Fibroblast of skin of right quadriceps (primary cell): Measurements from ENCODE around the gene ITM2C.

ENCODE experiments used
- DNase-seq: peaks from one replicate; pipeline ENCODE4 v3.0.0-alpha.2; 2013

Gene ITM2C, protein sequence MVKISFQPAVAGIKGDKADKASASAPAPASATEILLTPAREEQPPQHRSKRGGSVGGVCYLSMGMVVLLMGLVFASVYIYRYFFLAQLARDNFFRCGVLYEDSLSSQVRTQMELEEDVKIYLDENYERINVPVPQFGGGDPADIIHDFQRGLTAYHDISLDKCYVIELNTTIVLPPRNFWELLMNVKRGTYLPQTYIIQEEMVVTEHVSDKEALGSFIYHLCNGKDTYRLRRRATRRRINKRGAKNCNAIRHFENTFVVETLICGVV

GRCh38 chr2:230864605-230865306 is at the start of gene ITM2C:
Gene ITM2C, plus strand, starts transcription at chr2:230864942. Its CDS starts 84 bp downstream, at chr2:230865026.
- peak; percentile 72 for DNase-seq

- DNase-seq, result no peak
Observed at GRCh38 chr2:230815088-230815487, 49.7 kb upstream of the ITM2C start.

GRCh38 chr2:230816735-230817134 is 48.0 kb upstream of the ITM2C start:
- DNase-seq, result no peak

GRCh38 chr2:230819433-230819832 is 45.3 kb upstream of the ITM2C start:
- DNase-seq, result no peak

GRCh38 chr2:230821261-230821990 is 43.3 kb upstream of the ITM2C start:
- no peak for DNase-seq

DNA sequence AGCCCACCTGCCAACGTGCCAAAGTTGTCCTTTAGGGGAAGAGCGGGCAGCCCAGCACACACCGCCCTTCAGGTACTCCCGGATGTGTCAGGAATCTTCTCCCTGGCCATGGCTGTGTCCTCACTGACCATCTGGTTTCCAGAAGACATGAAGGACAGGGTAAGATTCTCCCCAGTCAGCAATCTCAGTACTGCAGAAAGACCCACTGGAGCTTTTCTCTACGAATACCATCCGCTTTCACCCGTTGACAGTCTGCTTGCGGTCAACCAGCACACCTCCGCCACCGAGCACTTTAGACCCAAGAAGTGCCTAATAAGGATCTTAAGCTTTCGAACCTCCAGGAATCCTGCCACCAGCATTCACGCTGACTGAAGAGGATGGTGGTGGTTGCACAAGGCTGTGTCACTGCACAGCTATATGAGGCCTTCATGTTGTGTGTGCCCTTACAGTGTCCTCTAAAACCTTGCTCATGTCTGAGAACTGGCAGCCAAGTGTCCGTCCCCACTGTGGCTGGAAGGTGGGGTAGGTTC is 42.7 kb upstream of the ITM2C start:
- no peak for DNase-seq

GRCh38 chr2:230823264-230823964 is 41.3 kb upstream of the ITM2C start:
- DNase-seq, result no peak

GRCh38 chr2:230824406-230824978 is 40.2 kb upstream of the ITM2C start:
- DNase-seq, result peak; percentile 80

- no peak for DNase-seq
Observed at GRCh38 chr2:230825354-230825753, 39.4 kb upstream of the ITM2C start.

GRCh38 chr2:230827774-230828271 is 36.9 kb upstream of the ITM2C start:
- no peak for DNase-seq

DNA sequence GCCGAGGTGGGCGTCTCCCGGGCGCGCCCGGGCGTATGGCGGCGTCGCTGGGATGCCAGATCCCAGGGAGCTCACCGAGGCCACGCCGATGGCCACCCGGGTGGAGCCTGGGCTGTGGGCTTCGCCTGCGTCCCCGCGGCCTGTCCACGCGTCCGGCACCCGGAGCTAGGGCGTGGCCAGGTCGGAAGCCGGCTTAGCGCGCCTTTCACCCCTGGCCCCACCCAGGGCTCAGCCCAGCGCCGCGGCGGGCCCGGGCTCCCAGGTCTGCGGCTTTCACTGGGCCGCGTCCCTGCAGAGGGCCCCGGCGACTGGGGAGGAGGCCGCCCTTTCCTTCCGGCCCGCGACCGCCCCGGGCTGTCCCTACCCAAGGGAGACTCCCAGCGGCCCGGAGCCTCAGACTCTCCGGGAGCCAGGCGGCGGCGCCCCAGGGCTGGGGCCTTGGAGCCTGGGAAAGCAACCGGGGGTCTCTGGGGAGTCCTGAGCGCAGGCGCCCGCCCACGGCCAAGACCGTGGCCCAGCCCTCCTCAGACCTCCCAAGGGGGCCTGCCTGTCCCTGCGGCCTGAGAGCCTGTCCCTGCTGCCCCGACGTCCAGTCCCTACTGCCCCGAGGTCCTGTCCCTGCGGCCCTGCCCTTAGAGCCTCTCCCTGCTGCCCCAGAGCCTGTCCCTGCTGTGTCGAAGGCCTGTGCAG is 36.3 kb upstream of the ITM2C start:
- no peak for DNase-seq

DNA sequence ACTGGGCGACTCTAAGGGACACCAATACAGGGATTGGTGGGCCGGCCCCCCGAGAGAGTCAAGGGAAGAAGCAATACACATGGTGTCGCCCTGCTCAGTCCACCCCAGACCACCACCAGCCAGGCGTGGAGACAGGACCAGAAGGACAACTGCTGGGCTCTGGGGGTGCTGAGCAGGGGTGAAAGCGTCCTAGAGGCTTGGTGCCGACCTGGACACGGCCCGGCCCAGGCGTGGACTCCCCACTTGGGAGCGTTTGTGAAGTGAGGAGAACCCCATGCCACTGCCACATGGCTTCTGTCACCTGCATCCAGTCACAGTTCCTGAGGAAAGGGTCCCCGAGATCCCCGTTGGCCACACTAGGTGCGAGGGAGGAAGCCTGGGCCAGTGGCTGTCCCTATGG is 35.4 kb upstream of the ITM2C start:
- no peak for DNase-seq

GRCh38 chr2:230829959-230830358 is 34.8 kb upstream of the ITM2C start:
- DNase-seq, result no peak

GRCh38 chr2:230830428-230830827 is 34.3 kb upstream of the ITM2C start:
- no peak for DNase-seq

GRCh38 chr2:230840301-230840700 is 24.4 kb upstream of the ITM2C start:
- DNase-seq, result no peak

GRCh38 chr2:230842473-230842872 is 22.3 kb upstream of the ITM2C start:
- no peak for DNase-seq

- no peak for DNase-seq
Observed at GRCh38 chr2:230843132-230843531, 21.6 kb upstream of the ITM2C start.

DNA sequence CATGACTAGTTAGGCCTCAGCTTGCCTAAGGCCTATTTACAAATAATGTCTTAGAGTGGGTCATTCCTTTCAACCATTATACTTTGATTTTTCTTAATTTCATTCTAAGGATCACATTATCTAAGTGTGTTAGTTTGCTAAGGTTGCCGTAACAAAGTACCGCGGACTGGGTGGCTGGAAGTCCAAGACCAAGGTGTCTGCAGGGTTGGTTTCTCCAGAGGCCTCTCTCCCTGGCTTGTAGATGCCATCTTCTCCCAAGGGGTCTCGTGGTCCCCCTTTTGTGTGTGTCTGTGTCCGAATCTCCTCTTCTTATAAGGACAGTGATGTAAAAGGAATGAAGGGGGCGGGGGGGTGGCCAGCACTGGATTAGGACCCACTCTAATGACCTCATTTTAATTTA is 18.4 kb upstream of the ITM2C start:
- DNase-seq, result no peak

DNA sequence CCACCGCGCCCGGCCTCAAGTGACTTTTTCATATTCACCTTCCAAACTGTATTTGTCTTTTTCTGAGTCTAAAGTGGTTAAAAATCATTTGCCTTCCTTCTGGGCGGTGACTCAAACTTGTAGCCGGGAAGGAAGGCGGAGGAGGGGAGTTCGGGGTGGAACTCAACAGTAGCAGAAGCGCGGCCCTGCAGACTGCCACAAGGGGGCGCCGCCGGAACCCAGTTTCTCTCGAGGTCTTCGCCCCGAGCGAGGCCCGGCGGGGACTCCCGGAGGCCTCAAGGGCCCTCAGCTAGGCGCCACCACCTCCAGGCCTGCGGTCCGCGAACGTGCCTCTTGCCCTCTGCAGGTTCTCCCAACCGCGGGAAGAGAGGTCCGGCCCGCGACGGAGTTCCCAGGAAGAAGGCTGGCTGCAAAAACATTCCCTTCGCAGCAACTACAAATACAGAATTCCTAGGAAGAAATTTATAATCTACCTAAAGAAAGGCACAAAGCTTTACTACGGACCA is 16.8 kb upstream of the ITM2C start:
- peak; percentile 81 for DNase-seq

DNA sequence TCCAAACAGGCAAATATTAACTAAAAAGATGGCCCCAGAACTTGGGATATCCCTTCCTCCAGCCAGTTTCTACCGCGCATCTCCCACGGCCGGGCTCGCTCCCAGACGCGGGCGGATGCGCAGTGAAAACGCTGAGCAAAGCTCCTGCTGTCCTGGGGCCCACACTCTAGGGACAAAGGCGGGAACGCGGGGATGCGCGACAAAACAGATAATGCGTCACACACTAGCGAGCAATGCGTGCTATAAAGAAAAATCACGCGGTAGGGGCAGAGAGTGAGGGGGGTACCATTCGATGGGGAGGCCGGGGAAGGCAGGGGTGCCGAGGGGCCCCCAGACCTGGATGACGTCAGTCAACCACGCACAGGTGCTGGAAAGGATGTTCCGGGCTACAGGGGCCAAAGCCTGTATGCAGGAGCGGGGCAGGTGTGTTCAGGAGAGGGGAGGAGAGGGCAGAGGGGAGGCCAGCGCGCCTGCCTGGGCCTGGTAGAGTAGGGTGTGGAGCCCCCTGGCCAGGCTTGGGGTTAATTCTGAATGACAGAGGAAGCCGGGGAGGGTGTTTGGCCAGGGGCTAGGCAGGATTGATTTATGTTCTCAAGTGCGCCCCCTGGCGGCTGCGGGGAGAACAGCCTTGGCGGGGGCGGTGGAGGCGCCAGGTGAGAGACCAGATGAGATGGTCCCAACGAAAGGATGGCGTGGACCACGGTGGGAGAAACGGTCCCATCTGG is 14.9 kb upstream of the ITM2C start:
- DNase-seq, result no peak

- no peak for DNase-seq
Observed at GRCh38 chr2:230850358-230850658, 14.4 kb upstream of the ITM2C start.
